Stimulated activated CD8-positive, alpha-beta memory T cell treated with anti-CD3 and anti-CD28 coated beads, Interleukin-7, amount 100 ng/mL, for 4 hours (primary cell): ENCODE data around the gene SPG7.

Experiments
- DNase-seq, 2 donors: peaks; one replicate each; pipeline ENCODE4 v3.0.0-alpha.2; 2020; ENCODE audit warnings: low read depth in 2 of 2

The SPG7 gene

DNA sequence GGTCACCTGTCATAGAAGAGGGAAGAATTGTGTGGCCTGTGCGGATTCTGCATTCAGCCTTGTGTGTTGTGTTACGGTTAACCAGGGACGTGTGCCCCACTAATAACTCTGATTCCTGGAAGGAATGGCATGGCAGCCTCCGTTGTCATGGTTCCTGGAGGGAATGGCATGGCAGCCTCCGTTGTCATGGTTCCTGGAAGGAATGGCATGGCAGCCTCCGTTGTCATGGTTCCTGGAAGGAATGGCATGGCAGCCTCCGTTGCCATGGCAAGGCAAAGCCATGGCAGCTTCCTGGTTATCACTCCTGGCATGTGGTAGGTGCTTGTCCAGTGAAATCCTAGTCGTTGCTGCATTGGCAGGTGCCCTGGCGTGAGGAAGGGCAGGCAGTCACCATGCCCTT lies 8.9 kb downstream of the SPG7 start:
- DNase-seq, result no peak

DNA sequence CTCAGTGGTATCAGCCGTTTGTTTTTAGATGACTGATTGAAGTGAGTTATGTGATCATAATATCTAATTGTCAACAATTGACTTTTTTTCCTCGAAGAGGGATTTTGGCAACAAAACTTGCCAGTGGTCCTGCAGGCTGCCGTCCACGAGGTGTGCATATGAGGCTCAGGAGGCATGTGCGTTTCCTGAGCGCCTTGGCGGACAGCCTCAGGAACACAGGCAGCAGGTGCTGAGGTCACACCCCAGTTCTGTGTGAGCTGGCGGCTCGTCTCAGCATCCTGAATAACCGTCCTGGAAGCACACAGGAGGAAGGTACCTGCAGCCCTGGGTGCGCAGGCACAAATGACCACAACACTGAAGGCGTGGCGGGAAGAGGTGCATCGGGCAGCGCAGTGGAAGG lies 11.7 kb downstream of the SPG7 start:
- DNase-seq, result no peak

DNA sequence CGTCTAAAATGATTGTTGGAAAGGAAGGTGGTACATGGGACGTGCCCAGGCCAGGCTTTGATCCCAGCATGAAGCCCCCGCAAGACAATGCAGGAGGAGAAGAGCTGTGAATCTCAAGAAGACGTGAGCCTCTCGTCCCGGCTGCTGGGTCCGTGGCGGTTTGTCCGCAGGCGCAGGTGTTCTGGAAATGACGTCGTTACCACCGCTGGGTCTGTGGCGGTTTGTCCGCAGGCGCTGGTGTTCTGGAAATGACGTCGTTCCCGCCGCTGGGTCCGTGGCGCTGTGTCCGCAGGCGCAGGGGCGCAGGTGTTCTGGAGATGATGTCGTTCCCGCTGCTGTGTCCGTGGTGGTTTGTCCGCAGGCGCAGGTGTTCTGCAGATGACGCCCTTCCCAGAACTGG lies 14.1 kb downstream of the SPG7 start:
- no peak for DNase-seq

DNA sequence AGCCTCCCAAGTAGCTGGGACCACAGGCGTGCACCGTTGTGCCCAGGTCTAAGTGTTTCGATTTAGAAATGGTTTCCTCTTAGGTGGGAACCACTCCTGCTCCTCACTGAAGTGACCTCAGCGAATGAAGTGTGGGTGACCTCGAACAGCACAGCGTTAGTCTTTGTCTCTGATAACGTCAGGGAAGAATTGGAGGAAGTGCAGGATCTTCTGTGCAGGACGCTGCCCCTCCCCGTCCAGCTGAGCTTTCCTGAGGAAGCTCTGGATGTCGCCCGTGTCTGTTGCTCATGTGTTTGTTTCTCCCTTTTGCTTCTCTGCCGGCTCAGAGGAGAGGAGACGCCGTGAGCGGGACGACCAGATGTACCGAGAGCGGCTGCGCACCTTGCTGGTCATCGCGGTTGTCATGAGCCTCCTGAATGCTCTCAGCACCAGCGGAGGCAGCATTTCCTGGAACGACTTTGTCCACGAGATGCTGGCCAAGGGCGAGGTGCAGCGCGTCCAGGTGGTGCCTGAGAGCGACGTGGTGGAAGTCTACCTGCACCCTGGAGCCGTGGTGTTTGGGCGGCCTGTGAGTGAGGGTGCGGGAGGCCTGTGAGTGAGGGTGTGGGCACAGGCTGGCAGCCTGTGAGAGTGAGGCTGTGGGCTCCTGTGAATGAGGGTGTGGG lies 15.6 kb downstream of the SPG7 start:
- no peak for DNase-seq

- no peak for DNase-seq
Observed at GRCh38 chr16:89525146-89525913, 17.1 kb downstream of the SPG7 start.

DNA sequence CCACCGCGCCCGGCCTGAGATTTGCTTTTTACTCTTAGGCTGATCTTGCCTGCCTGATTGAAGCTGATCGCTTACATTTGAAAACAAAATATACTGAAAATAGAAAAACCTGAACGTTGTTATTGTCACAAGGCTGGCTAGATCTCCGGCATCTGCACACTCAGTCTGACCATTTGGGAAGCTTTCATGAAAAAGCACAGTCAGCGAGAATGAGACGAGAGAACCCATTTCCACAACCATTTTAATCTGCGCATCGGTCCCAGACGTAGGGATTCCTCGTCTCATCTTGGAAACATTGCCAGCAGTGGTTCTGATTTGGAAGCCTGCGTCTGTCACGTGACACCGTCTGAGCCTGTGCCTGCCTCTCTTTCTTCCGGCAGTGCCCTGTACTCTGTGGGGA lies 20.9 kb downstream of the SPG7 start:
- no peak for DNase-seq

- no peak for DNase-seq
Observed at GRCh38 chr16:89530401-89531381, 22.5 kb downstream of the SPG7 start.

- DNase-seq, result no peak
Observed at GRCh38 chr16:89531821-89532526, 23.8 kb downstream of the SPG7 start.

- no peak for DNase-seq
Observed at GRCh38 chr16:89534252-89534756, 26.1 kb downstream of the SPG7 start.

GRCh38 chr16:89536371-89536770 lies 28.2 kb downstream of the SPG7 start:
- DNase-seq, result no peak

DNA sequence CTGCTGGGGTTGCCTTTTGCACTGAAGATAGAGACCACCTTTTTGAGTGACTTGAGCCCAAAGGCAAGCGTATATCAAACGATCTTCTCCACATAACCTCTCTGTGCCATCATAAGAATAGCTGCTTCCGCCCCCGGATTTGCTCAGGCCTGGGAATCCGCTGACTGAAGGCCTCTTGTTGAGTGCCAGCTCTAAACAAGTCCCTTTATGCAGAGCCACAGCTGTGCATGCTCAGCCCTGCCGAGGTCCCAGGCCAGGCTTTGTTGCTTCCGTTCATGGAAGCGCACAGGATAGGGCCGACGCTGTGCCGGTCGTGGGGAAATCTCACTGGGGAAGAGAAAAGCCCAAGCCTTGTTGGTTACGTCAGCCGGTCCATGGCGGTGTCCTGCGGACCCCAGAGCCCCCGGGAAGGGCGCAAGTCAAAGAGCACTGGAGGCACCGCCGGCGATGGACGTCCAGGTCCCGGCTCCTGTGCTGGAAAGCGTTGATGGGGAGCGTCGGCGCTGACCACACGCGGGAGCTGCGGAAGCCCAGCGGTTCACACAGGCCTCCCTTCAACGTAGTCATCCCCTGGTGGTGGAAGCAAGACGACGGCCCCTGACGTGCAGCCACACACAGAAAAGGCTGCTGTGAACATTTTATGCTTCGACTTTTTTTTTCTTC lies 28.8 kb downstream of the SPG7 start:
- no peak for DNase-seq

DNA sequence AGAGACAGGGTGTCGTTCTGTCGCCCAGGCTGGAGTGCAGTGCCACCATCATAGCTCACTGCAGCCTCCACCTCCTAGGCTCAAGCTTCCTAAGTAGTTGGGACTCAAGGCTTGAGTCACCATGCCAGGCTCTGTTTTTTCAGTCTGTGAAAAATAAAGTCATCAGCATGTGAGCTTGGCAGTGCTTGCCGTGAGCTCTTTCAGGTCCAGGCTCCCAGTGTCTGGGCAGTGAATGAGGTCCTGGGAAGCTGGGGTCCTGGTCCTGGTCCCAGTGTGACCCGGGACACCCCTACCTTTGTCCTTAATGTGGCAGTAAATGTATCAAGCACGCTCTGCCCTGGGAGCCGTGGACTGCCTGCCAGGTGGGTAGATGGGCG lies 29.3 kb downstream of the SPG7 start:
- DNase-seq, result no peak

DNA sequence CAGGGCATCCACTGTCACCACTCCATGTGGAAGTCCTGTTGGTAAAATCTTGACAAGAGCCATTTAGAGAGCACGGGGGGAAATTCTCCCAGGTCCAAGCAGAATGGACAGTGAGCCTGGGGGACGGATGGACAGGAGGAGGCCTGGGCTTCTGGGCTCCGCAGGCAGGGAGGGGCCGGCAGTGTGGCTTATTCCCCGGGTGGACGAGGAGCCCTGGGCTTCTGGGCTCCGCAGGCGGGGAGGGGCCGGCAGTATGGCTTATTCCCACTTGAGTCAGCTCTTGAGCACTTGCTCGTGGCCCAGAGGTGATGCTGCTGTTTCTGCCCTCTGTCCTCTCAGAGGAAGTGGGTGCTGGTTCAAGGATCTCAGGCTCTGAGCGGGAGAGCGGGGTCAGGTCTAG lies 30.1 kb downstream of the SPG7 start:
- no peak for DNase-seq

- no peak for DNase-seq
Observed at GRCh38 chr16:89540557-89540956, 32.4 kb downstream of the SPG7 start.

- DNase-seq, result no peak
Observed at GRCh38 chr16:89541792-89542191, 33.6 kb downstream of the SPG7 start.

GRCh38 chr16:89544113-89544512 lies 35.9 kb downstream of the SPG7 start:
- no peak for DNase-seq

DNA sequence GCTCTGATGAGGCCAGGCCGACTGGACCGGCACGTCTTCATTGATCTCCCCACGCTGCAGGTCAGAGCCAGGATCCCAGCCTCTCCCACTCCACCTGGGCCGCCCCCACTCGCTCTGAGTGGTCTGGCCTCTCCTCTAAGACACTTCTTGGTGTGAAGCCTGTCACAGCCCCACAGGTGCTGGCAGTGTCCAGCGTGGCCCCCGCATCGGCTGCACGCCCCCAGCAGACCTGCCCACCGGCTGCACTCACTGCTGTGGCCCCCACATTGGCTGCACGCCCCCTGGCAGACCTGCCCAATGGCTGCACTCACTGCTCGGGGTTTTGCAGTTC lies 36.5 kb downstream of the SPG7 start:
- no peak for DNase-seq

DNA sequence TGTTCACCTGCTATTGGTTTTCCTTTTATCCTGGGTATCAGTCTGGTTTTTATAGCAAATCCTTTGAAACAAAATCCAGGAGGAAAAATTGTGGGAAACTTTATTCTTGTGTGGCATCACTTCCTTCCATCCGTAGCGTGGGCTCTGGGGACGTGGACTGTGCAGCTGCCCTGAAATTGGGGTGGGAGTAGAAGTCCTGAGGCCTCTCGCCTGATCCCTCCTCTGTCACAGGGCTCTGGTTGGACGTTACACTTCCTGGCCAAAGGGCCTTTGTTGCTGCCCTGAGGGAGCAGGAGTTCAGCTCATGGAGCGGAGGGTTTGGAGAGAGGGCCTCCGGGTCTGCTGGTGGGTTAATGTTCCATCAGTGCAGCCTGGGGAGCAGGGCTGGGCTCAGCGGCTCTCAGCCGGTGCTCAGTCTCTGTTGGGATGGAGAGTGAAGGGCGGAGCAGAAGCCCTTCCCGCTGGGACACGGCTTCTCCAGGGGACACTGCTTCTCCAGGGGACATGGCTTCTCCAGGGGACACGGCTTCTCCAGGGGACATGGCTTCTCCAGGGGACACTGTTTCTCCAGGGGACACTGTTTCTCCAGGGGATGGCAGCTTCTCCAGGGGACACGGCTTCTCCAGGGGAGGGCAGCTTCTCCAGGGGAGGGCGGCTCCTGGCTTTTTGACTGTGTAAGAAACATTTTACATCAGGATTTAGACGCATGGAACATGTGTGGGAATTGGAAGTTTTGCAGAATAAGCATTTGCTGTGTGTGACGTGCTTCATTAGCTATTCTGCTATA lies 37.0 kb downstream of the SPG7 start:
- DNase-seq, result no peak

DNA sequence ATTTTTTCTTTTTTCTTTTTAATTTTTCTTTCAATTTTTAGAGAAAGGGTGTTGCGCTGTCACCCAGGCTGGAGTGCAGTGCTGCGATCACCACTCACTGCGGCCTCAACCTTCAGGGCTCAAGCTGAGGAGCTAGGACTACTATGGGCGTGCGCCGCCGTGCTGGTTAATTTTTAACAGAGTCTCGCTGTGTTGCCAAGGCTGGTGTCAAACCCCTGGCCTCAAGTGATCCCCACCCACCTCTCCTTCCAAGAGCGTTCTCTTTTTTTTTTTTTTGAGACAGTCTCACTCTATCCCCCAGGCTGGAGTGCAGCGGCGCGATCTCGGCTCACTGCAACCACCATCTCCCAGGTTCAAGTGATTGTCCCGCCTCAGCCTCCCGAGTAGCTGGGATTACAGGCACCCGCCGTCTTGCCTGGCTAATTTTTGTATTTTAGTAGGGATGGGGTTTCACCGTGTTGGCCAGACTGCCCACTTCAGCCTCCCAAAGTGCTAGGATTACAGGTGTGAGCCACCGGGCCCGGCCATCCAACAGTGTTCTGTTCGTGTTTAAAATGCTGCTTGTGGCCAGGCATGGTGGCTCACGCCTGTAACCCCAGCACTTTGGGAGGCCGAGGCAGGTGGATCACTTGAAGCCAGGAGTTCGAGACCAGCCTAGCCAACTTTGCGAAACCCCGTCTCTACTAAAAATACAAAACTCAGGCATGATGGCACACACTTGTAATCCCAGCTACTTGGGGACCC lies 37.8 kb downstream of the SPG7 start:
- DNase-seq, result no peak

DNA sequence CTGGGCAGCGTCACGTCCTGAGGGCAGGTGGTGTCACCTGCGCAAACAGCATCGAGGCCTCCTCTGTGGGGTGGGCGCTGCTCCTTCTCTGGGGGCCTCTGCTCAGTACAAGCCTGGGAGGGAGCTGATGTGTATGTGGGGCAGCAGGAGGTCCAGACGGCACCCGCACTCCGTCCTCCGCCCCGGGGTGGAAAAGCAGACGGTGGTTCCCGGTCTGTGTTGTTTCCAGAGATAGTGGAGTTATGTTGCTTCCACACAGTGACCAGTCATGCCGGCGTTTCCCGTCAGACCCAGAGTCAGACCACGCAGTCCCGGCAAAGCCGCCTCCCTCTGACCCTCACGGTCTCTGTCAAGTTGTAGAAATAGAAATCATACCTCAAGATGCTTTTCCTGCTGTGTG lies 38.6 kb downstream of the SPG7 start:
- DNase-seq, result no peak
